CD14-positive monocyte (primary cell): ENCODE measurements around the gene STX2. TPM values are rescaled to one million over a fixed set of nuclear protein-coding genes. Genes with fewer than 3 reads are reported as not detected.

Experiments used
- DNase-seq, 3 donors: peaks; one replicate each; pipeline ENCODE4 v3.0.0-alpha.2; 2011 to 2022
- H2AFZ ChIP-seq: 2 replicates; pipeline ENCODE4 v1.6.0; 2012; ENCODE audit warnings: mild to moderate bottlenecking, low read depth, low read length, inconsistent platforms; ENCODE audit not compliant: insufficient read depth, poor library complexity, severe bottlenecking
- H3K27ac ChIP-seq, 2 donors: 1 replicate in 1 of 2; 2 replicates in 1 of 2; pipeline ENCODE4 v1.5.1; 2012 to 2013; ENCODE audit warnings: low read length in 2 of 2, control low read depth in 1 of 2, inconsistent platforms in 1 of 2, low read depth in 1 of 2, mild to moderate bottlenecking in 1 of 2
- H3K27me3 ChIP-seq, 2 donors: one replicate each; pipeline versions ENCODE4 v1.6.0 to v1.6.1; 2011 to 2013; ENCODE audit warnings: low read length in 2 of 2; ENCODE audit not compliant: control insufficient read depth in 2 of 2, insufficient read depth in 2 of 2
- H3K36me3 ChIP-seq, 2 donors: replicated peaks in 1 of 2; 1 replicate in 1 of 2; 2 replicates in 1 of 2; pipeline versions ENCODE4 v1.5.1 to v1.6.1; 2012 to 2013; ENCODE audit warnings: low read length in 2 of 2, control low read depth in 1 of 2, inconsistent platforms in 1 of 2, mild to moderate bottlenecking in 1 of 2; ENCODE audit not compliant: insufficient read depth in 2 of 2, control insufficient read depth in 1 of 2
- H3K4me1 ChIP-seq, 2 donors: 1 replicate in 1 of 2; 2 replicates in 1 of 2; pipeline versions ENCODE4 v1.5.1 to v1.6.1; 2012 to 2013; ENCODE audit warnings: low read length in 2 of 2, control low read depth in 1 of 2, inconsistent platforms in 1 of 2, mild to moderate bottlenecking in 1 of 2, moderate library complexity in 1 of 2; ENCODE audit not compliant: insufficient read depth in 2 of 2, control insufficient read depth in 1 of 2
- H3K4me2 ChIP-seq: replicated peaks from 2 replicates; pipeline ENCODE3; 2012; ENCODE audit warnings: low read length, moderate library complexity, mild to moderate bottlenecking; ENCODE audit not compliant: poor library complexity, severe bottlenecking; ENCODE audit errors: extremely low read depth
- H3K4me3 ChIP-seq, 3 experiments: fragments of 200-600 bp in 1 of 3; sonication (generic) in 1 of 3; replicated peaks in 1 of 3; 1 replicate in 2 of 3; 2 replicates in 1 of 3; pipeline ENCODE4 v1.5.1; 2011 to 2013; ENCODE audit warnings: low read length in 3 of 3, mild to moderate bottlenecking in 3 of 3, control low read depth in 2 of 3, low read depth in 2 of 3, inconsistent platforms in 1 of 3, moderate library complexity in 1 of 3
- H3K79me2 ChIP-seq: 2 replicates; pipeline ENCODE4 v1.6.0; 2012; ENCODE audit warnings: mild to moderate bottlenecking, control low read depth, inconsistent platforms, low read length, moderate library complexity; ENCODE audit not compliant: insufficient read depth
- H3K9ac ChIP-seq: 2 replicates; pipeline ENCODE4 v1.6.0; 2017; ENCODE audit warnings: low read length, mild to moderate bottlenecking; ENCODE audit not compliant: insufficient read depth, poor library complexity, severe bottlenecking
- H3K9me3 ChIP-seq, 2 donors: replicated peaks in 1 of 2; 1 replicate in 1 of 2; 2 replicates in 1 of 2; pipeline versions ENCODE4 v1.5.1 to v1.6.1; 2012 to 2013; ENCODE audit warnings: low read length in 2 of 2, control low read depth in 1 of 2; ENCODE audit not compliant: control insufficient read depth in 1 of 2, insufficient read depth in 1 of 2
- H4K20me1 ChIP-seq: 2 replicates; pipeline ENCODE4 v1.6.0; 2012; ENCODE audit warnings: mild to moderate bottlenecking, low read length, control low read depth, moderate library complexity; ENCODE audit not compliant: insufficient read depth
- H3K27ac Mint-ChIP-seq, 7 donors: one replicate each; pipeline ENCODE4 v1.8.0; 2020; ENCODE audit warnings: mild to moderate bottlenecking in 7 of 7, mixed read lengths in 7 of 7, moderate library complexity in 6 of 7, inconsistent platforms in 2 of 7
- H3K27me3 Mint-ChIP-seq, 3 donors: one replicate each; pipeline ENCODE4 v1.8.0; 2021 to 2022; ENCODE audit warnings: low read depth in 3 of 3, mild to moderate bottlenecking in 3 of 3, mixed read lengths in 3 of 3, moderate library complexity in 3 of 3, inconsistent platforms in 1 of 3
- H3K36me3 Mint-ChIP-seq, 2 donors: one replicate each; pipeline ENCODE4 v1.8.0; 2020; ENCODE audit warnings: mixed read lengths in 2 of 2, inconsistent platforms in 1 of 2, mild to moderate bottlenecking in 1 of 2
- H3K4me1 Mint-ChIP-seq: one replicate; pipeline ENCODE4 v1.8.0; 2020; ENCODE audit warnings: mild to moderate bottlenecking, mixed read lengths
- H3K4me3 Mint-ChIP-seq, 2 donors: one replicate each; pipeline ENCODE4 v1.8.0; 2020; ENCODE audit warnings: mild to moderate bottlenecking in 2 of 2, mixed read lengths in 2 of 2, moderate library complexity in 1 of 2
- H3K9me3 Mint-ChIP-seq, 7 donors: one replicate each; pipeline ENCODE4 v1.8.0; 2020 to 2022; ENCODE audit warnings: mixed read lengths in 7 of 7, mild to moderate bottlenecking in 6 of 7, moderate library complexity in 6 of 7, inconsistent platforms in 2 of 7
- WGBS: methylation state at CpG from one replicate; pipeline ENCODE4 v1.1.5; 2013; ENCODE audit warnings: missing lambda C conversion rate; ENCODE audit not compliant: insufficient coverage; 5-methylcytosine and 5-hydroxymethylcytosine counted together
- intact Hi-C, 2 donors: fragments of 100-400 bp; cut with micrococcal nuclease; formaldehyde crosslinking; loops; one replicate each; pipeline versions ENCODE4 v1.15.0 to v1.15.1; 2023
- polyA plus RNA-seq, 3 donors: library from polyadenylated mRNA; depleted of rRNA in 1 of 3; unstranded in 2 of 3; stranded (reverse) in 1 of 3; fragments of 300-500 nt in 2 of 3; fragments of >200 nt in 1 of 3; fragmentation: Illumina TruSeq in 2 of 3; gene quantifications; 1 replicate in 2 of 3; 2 replicates in 1 of 3; pipeline ENCODE4 v1.2.3, GENCODE V29; 2012 to 2021
- TF ChIP-seq, protein P1 (sequence below): fragments of 200-600 bp; IDR thresholded peaks from one replicate; pipeline ENCODE4 v1.8.0; 2022; ENCODE audit warnings: antibody characterized with exemption, mild to moderate bottlenecking

The STX2 gene
- polyA plus RNA-seq, 3 donors: 4.8 to 32.9 (median 7.6) TPM

DNA sequence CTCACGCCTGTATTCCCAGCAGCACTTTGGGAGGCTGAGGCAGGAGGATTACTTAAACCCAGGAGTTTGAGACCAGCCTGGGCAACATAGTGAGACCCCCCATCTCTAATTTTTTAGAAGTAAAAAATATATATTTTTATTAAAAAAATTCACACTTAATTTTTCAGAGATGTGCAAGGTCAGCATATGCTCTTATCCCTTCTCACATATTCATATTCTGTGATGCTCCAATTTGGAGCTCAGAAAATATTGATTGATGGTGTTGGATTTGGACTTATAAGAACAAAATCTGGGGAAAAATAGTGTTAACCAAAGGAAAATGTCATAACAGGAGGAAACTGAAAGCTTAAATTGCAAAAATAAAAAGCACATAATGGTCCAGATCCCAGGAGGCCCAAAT lies 42.5 kb upstream of the STX2 start:
- H3K79me2 ChIP-seq: no peaks in the 10 kb centered on the region
- peaks cover 6 to 12% of the 10 kb centered on the region in 2 donors for H3K36me3 ChIP-seq
- no peak overlapping the region for H2AFZ ChIP-seq
- intact Hi-C loops: no loop called here
- peaks cover 6% of the 10 kb centered on the region for H4K20me1 ChIP-seq
- no peak overlapping the region for H3K27ac ChIP-seq
- TF ChIP-seq, protein P1, sequence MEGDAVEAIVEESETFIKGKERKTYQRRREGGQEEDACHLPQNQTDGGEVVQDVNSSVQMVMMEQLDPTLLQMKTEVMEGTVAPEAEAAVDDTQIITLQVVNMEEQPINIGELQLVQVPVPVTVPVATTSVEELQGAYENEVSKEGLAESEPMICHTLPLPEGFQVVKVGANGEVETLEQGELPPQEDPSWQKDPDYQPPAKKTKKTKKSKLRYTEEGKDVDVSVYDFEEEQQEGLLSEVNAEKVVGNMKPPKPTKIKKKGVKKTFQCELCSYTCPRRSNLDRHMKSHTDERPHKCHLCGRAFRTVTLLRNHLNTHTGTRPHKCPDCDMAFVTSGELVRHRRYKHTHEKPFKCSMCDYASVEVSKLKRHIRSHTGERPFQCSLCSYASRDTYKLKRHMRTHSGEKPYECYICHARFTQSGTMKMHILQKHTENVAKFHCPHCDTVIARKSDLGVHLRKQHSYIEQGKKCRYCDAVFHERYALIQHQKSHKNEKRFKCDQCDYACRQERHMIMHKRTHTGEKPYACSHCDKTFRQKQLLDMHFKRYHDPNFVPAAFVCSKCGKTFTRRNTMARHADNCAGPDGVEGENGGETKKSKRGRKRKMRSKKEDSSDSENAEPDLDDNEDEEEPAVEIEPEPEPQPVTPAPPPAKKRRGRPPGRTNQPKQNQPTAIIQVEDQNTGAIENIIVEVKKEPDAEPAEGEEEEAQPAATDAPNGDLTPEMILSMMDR: no peak
- peaks cover 4 to 6% of the 10 kb centered on the region in 2 donors for H3K4me1 ChIP-seq
- no peak overlapping the region for H3K4me2 ChIP-seq
- no peaks in the 10 kb centered on the region for H3K9me3 ChIP-seq
- Mint-ChIP-seq H3K27ac (no peak overlapping the region), H3K27me3 (peaks cover 4 to 13% (median 10%) of the 10 kb centered on the region in 3 donors), H3K4me1 (peaks cover 22% of the 10 kb centered on the region), H3K4me3 (no peak overlapping the region), H3K36me3 (peaks cover 11% of the 10 kb centered on the region in 2 donors), H3K9me3 (peaks cover 0 to 3% (median 0%) of the 10 kb centered on the region in 7 donors)
- no peaks in the 10 kb centered on the region for H3K27me3 ChIP-seq
- DNase-seq: no peak
- H3K9ac ChIP-seq: no peak overlapping the region
- no peak overlapping the region for H3K4me3 ChIP-seq
- no CpG with 5 or more reads among the region's 1 CpG for WGBS

DNA sequence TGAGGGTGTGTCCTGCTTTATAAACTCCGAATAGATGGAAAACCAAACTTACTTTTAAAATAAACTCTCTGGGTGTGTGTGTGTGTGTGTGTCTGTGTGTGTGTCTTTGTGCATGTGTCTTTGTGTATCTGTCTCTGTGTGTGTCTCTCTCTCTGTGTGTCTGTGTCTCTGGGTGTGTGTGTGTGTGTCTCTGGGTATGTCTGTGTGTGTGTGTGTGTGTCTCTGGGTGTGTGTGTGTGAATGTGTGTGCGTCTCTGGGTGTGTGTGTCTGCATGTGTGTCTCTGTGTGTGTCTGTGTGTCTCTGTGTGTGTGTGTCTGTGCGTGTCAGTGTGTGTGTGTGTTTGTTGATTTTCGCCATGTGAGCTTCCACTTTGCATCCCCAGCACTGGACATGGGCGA lies 42.0 kb upstream of the STX2 start:
- H3K36me3 Mint-ChIP-seq: peaks cover 16% of the 10 kb centered on the region in 2 donors
- peaks cover 0 to 3% (median 0%) of the 10 kb centered on the region in 7 donors for H3K9me3 Mint-ChIP-seq
- intact Hi-C loops: no loop called here
- TF ChIP-seq, protein P1: no peak
- Histone ChIP-seq H3K27me3 (no peaks in the 10 kb centered on the region), H2AFZ (no peak overlapping the region), H3K79me2 (no peaks in the 10 kb centered on the region), H3K4me2 (peak overlapping the region; percentile 63), H3K4me1 (peaks cover 4 to 6% of the 10 kb centered on the region in 2 donors), H4K20me1 (peaks cover 6% of the 10 kb centered on the region), H3K4me3 (no peak overlapping the region), H3K9me3 (no peaks in the 10 kb centered on the region), H3K27ac (no peak overlapping the region), H3K36me3 (peaks cover 11 to 17% of the 10 kb centered on the region in 2 donors), H3K9ac (no peak overlapping the region)
- peak overlapping the region; percentile 81 to 87 for H3K4me3 Mint-ChIP-seq
- 100% methylated on average over 1 of the region's 5 CpGs for WGBS
- no peak overlapping the region for H3K27ac Mint-ChIP-seq
- DNase-seq: no peak
- H3K4me1 Mint-ChIP-seq: peaks cover 22% of the 10 kb centered on the region
- peaks cover 4 to 13% (median 8%) of the 10 kb centered on the region in 3 donors for H3K27me3 Mint-ChIP-seq
